Upper lobe of left lung (tissue), 6 donors: Measurements from ENCODE around the gene ABL2. TPM values are rescaled to one million over a fixed set of nuclear protein-coding genes. Genes with fewer than 3 reads are reported as not detected.

Experiments
- ATAC-seq, 2 donors: fragments of 200-7000 bp; cut with Tn5 transposase; one replicate each; pipeline ENCODE4 v1.9.1; 2022; ENCODE audit warnings: mild to moderate bottlenecking in 2 of 2, moderate library complexity in 2 of 2; ENCODE audit not compliant: low FRiP score in 2 of 2
- DNase-seq, 2 donors: peaks; one replicate each; pipeline ENCODE4 v3.0.0-alpha.2; 2019 to 2020
- H3K27ac ChIP-seq, 4 donors: fragments of 200-600 bp; sonication (generic); one replicate each; pipeline ENCODE4 v1.5.1; 2016 to 2019
- H3K27me3 ChIP-seq, 4 donors: fragments of 200-600 bp; sonication (generic); one replicate each; pipeline ENCODE4 v1.5.1; 2017 to 2019
- H3K36me3 ChIP-seq, 4 donors: fragments of 200-600 bp; sonication (generic); one replicate each; pipeline ENCODE4 v1.5.1; 2016 to 2019
- H3K4me1 ChIP-seq, 4 donors: fragments of 200-600 bp; sonication (generic); one replicate each; pipeline ENCODE4 v1.5.1; 2018 to 2019
- H3K4me3 ChIP-seq, 4 donors: fragments of 200-600 bp; sonication (generic); one replicate each; pipeline ENCODE4 v1.5.1; 2017 to 2019; ENCODE audit warnings: mild to moderate bottlenecking in 2 of 4, moderate library complexity in 1 of 4
- H3K9me3 ChIP-seq, 4 donors: fragments of 200-600 bp; sonication (generic); one replicate each; pipeline ENCODE4 v1.5.1; 2018 to 2019
- EP300 ChIP-seq, 4 donors: sonication (generic); formaldehyde crosslinking; IDR thresholded peaks; one replicate each; pipeline ENCODE4 v1.5.1; 2017; ENCODE audit warnings: antibody characterized with exemption in 4 of 4, control low read depth in 2 of 4
- POLR2A ChIP-seq, 4 donors: fragments of 450-650 bp; IDR thresholded peaks; one replicate each; pipeline ENCODE4 v1.5.1; 2016 to 2017; ENCODE audit warnings: antibody characterized with exemption in 4 of 4, mild to moderate bottlenecking in 2 of 4
- POLR2AphosphoS5 ChIP-seq, 2 donors: sonication (generic); formaldehyde crosslinking; IDR thresholded peaks; one replicate each; pipeline ENCODE4 v1.5.1; 2017; ENCODE audit warnings: antibody characterized with exemption in 2 of 2
- WGBS, 2 donors: methylation state at CpG; one replicate each; pipeline ENCODE4 v1.1.5; 2017 to 2018; 5-methylcytosine and 5-hydroxymethylcytosine counted together
- total RNA-seq, 6 donors: library from RNA; depleted of rRNA in 4 of 6; stranded (reverse); fragments of >200 nt in 4 of 6; gene quantifications; one replicate each; pipeline versions ENCODE4 v1.1.0 to v1.2.1, GENCODE V29; 2016 to 2021
- TF ChIP-seq, protein P1 (sequence below), 6 experiments: fragments of 450-650 bp in 4 of 6; fragments of 200-600 bp in 2 of 6; sonication (generic) in 2 of 6; IDR thresholded peaks; one replicate each; pipeline ENCODE4 v1.5.1; 2016 to 2019; ENCODE audit warnings: antibody characterized with exemption in 6 of 6
- donor health status: DM: no; HTN: no; CAD: no; lungs with moderate emphysema.
- donor health status: DM: no; HTN: yes; CAD: no; lungs with severe emphysema.

Gene ABL2
- total RNA-seq, 6 donors from 2014 or later = 17.2 to 31.3 (median 22.9) TPM

DNA sequence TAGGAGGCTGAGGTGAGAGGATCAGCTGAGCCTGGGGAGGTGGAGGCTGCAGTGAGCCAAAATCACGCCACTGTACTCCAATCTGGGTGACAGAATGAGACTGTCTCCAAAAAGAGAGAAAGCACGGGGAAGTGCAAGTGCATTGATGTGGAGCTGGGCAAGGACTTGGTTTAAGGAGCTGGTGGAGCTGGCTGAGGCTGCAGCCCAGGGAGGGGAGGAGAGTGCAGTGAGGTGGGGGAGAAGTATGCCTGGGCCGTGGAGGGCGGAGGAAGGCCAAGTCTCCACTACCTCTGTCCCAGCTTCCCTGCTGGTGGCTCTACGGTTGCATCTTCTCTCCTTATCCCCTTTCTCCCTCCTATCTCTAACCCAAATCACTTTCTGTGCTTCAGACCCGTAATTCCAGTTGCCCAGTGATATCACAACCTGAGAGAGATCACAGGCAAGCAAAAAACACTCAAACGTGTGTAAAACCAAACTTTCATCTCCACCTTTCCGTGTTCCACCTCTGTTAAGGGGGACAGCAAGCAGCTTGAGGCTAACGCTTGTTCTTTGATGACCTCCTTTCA is 136.5 kb downstream of the ABL2 start:
- Histone ChIP-seq H3K36me3 (peaks cover 18 to 88% (median 49%) of the 10 kb centered on the region in 4 donors), H3K9me3 (no peaks in the 10 kb centered on the region), H3K27ac (no peak overlapping the region), H3K27me3 (no peaks in the 10 kb centered on the region), H3K4me3 (no peak overlapping the region), H3K4me1 (peaks cover 9 to 23% (median 17%) of the 10 kb centered on the region in 4 donors)
- WGBS, 2 donors = 88 to 90% methylated on average over 9 of the region's 9 CpGs
- no peak for ATAC-seq
- TF ChIP-seq EP300 (IDR thresholded peaks at IDR 0.05) = no peak
- no peak for TF ChIP-seq POLR2AphosphoS5 (IDR thresholded peaks at IDR 0.05)
- TF ChIP-seq, protein P1, sequence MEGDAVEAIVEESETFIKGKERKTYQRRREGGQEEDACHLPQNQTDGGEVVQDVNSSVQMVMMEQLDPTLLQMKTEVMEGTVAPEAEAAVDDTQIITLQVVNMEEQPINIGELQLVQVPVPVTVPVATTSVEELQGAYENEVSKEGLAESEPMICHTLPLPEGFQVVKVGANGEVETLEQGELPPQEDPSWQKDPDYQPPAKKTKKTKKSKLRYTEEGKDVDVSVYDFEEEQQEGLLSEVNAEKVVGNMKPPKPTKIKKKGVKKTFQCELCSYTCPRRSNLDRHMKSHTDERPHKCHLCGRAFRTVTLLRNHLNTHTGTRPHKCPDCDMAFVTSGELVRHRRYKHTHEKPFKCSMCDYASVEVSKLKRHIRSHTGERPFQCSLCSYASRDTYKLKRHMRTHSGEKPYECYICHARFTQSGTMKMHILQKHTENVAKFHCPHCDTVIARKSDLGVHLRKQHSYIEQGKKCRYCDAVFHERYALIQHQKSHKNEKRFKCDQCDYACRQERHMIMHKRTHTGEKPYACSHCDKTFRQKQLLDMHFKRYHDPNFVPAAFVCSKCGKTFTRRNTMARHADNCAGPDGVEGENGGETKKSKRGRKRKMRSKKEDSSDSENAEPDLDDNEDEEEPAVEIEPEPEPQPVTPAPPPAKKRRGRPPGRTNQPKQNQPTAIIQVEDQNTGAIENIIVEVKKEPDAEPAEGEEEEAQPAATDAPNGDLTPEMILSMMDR (IDR thresholded peaks at IDR 0.05) = no peak
- TF ChIP-seq POLR2A (IDR thresholded peaks at IDR 0.05) = no peak
- no peak for DNase-seq

DNA sequence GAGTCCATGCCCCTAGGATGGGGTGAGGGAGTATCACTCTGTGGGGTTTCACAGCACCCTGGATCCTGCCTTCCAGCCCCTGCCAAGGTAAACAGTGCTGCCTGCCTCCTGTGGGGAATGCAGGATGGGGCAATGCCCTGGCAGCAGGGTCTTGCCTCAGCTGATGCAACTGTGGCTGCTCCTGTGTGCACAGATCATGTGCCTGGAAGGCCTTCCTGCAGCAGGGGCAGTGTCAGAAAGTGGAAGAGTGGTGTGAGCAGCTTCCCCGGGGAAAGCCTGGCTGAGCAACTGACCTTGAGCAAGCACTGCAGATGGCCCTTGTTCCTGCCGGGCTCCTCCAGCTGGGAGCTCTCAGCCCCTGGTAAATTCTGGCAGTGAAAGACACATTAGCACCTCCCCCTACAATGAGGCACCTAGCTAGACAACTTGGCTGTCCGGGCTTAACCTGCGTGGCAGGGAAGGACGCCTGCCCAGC is 137.7 kb downstream of the ABL2 start:
- Histone ChIP-seq H3K36me3 (peaks cover 18 to 88% (median 51%) of the 10 kb centered on the region in 4 donors), H3K4me3 (no peak overlapping the region), H3K4me1 (peaks cover 9 to 23% (median 20%) of the 10 kb centered on the region in 4 donors), H3K27ac (peak overlapping the region in 3 of 4 donors; percentile 12 to 54 (median 45)), H3K27me3 (no peaks in the 10 kb centered on the region), H3K9me3 (no peaks in the 10 kb centered on the region)
- TF ChIP-seq, protein P1 (IDR thresholded peaks at IDR 0.05) = no peak
- TF ChIP-seq POLR2AphosphoS5 (IDR thresholded peaks at IDR 0.05) = peak; percentile 22 to 31
- TF ChIP-seq POLR2A (IDR thresholded peaks at IDR 0.05) = no peak
- TF ChIP-seq EP300 (IDR thresholded peaks at IDR 0.05) = peak in 1 of 4 donors; percentile 39
- DNase-seq = peak in 1 of 2 donors; percentile 81
- 32 to 80% methylated on average over 2 to 5 of the region's 5 CpGs for WGBS, 2 donors
- ATAC-seq = peak; percentile 37 to 44

DNA sequence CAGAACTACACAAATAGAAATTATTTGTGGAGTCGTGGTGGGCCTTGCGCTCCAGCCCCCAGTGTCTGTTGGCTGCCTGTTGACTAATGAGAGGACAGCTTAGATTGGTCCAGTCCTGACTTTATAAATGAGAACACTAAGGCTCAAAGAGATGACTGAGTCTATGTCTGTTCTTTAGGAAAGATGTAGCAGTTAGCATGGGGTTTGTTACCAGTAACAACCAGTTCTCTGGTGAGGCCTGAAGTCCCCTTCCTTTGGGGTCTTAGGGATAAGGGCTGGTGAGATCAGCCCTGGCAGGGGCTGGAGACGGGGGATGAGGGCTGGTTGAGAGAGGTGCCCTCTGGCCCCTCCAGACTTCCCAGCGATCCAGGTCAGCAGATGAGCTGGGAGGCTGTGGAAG is 138.6 kb downstream of the ABL2 start:
- no peak for ATAC-seq
- no peak for DNase-seq
- peaks cover 9 to 23% (median 20%) of the 10 kb centered on the region in 4 donors for H3K4me1 ChIP-seq
- H3K9me3 ChIP-seq = no peaks in the 10 kb centered on the region
- H3K27me3 ChIP-seq = no peaks in the 10 kb centered on the region
- H3K27ac ChIP-seq = peak overlapping the region in 3 of 4 donors; percentile 24 to 54 (median 45)
- WGBS, 2 donors = 89 to 91% methylated on average over 4 of the region's 4 CpGs
- no peak overlapping the region for H3K4me3 ChIP-seq
- H3K36me3 ChIP-seq = peaks cover 13 to 84% (median 48%) of the 10 kb centered on the region in 4 donors
- no peak for TF ChIP-seq EP300 (IDR thresholded peaks at IDR 0.05)
- no peak for TF ChIP-seq POLR2A (IDR thresholded peaks at IDR 0.05)
- no peak for TF ChIP-seq POLR2AphosphoS5 (IDR thresholded peaks at IDR 0.05)
- TF ChIP-seq, protein P1 (IDR thresholded peaks at IDR 0.05) = no peak

DNA sequence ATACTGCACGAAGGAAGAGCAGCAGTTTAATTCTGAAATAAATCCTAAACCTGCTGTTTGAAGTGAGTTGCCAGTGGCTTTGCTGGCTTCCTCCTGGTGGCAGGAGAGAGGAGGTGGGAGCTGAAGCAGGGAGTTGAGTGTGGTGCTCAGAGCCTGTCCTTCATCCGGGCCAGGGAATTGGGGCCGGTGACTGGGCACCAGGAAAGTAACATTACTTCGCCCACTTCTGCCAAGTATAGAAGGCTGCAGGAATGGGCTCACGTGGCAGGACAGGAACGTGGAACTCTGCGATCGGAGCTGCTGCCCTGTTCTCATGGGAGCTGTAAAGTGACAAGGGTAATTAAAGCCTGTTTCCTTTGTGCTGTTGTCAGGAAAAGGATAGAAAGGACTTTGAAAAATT is 139.0 kb downstream of the ABL2 start:
- no peaks in the 10 kb centered on the region for H3K27me3 ChIP-seq
- H3K9me3 ChIP-seq = no peaks in the 10 kb centered on the region
- 76 to 79% methylated on average over 8 of the region's 8 CpGs for WGBS, 2 donors
- H3K27ac ChIP-seq = peak overlapping the region in 1 of 4 donors; percentile 24
- DNase-seq = no peak
- no peak for ATAC-seq
- no peak for TF ChIP-seq POLR2A (IDR thresholded peaks at IDR 0.05)
- TF ChIP-seq, protein P1 (IDR thresholded peaks at IDR 0.05) = no peak
- TF ChIP-seq POLR2AphosphoS5 (IDR thresholded peaks at IDR 0.05) = no peak
- TF ChIP-seq EP300 (IDR thresholded peaks at IDR 0.05) = no peak
- H3K36me3 ChIP-seq = peaks cover 12 to 84% (median 50%) of the 10 kb centered on the region in 4 donors
- H3K4me3 ChIP-seq = no peak overlapping the region
- H3K4me1 ChIP-seq = peaks cover 9 to 23% (median 20%) of the 10 kb centered on the region in 4 donors
